PC-3 (cell line): Measurements from ENCODE around the gene OR51E1. TPM values are rescaled to one million over a fixed set of nuclear protein-coding genes. Genes with fewer than 3 reads are reported as not detected.

Source experiments
- ATAC-seq: fragments of 200-7000 bp; cut with Tn5 transposase; 2 replicates; pipeline ENCODE4 v1.9.1; 2020; ENCODE audit warnings: mild to moderate bottlenecking, moderate library complexity
- BruUV-seq: library from RNA; stranded (reverse); fragments of 400-500 nt; replicated peaks from 2 replicates; lab custom pipeline; 2021; lab: Mats Ljungman, UMichigan
- CTCF ChIA-PET: fragments of 300-600 bp; sonication (Branson Sonifier 250); formaldehyde crosslinking; loops from one replicate; lab custom pipeline; 2022; ENCODE audit warnings: antibody characterized with exemption; lab: Charles Lee
- POLR2A ChIA-PET: fragments of 300-600 bp; sonication (Branson Sonifier 250); formaldehyde crosslinking; loops from one replicate; lab custom pipeline; 2022; ENCODE audit warnings: antibody characterized with exemption; ENCODE audit not compliant: unreplicated experiment; lab: Charles Lee
- DNase-seq: peaks from one replicate; pipeline ENCODE4 v3.0.0-alpha.2; 2015
- H2AFZ ChIP-seq: fragments of 300-600 bp; sonication (generic); 2 replicates; pipeline ENCODE4 v1.6.0; 2016; ENCODE audit warnings: antibody characterized with exemption, low read length
- H3F3A ChIP-seq: fragments of 300-600 bp; sonication (generic); one replicate; pipeline ENCODE4 v1.6.0; 2017; ENCODE audit warnings: antibody characterized with exemption, low read length, control low read depth, mild to moderate bottlenecking; ENCODE audit not compliant: unreplicated experiment
- H3K27ac ChIP-seq: fragments of 300-600 bp; sonication (generic); 2 replicates; pipeline ENCODE4 v1.5.1; 2016; ENCODE audit warnings: mild to moderate bottlenecking, low read length
- H3K27me3 ChIP-seq: fragments of 300-600 bp; sonication (generic); 2 replicates; pipeline ENCODE4 v1.6.1; 2016; ENCODE audit warnings: low read length, mixed read lengths
- H3K36me3 ChIP-seq: fragments of 300-600 bp; sonication (generic); 2 replicates; pipeline ENCODE4 v1.6.1; 2016; ENCODE audit warnings: low read depth, mixed run types, low read length, mixed read lengths
- H3K4me1 ChIP-seq: fragments of 300-600 bp; sonication (generic); 2 replicates; pipeline ENCODE4 v1.5.1; 2016; ENCODE audit warnings: low read length; ENCODE audit not compliant: insufficient read depth
- H3K4me2 ChIP-seq: fragments of 300-600 bp; sonication (generic); 2 replicates; pipeline ENCODE4 v1.6.0; 2016; ENCODE audit warnings: low read length
- H3K4me3 ChIP-seq: fragments of 300-600 bp; sonication (generic); 2 replicates; pipeline ENCODE4 v1.5.1; 2016; ENCODE audit warnings: mild to moderate bottlenecking, low read length, mixed read lengths
- H3K79me2 ChIP-seq: fragments of 300-600 bp; sonication (generic); 2 replicates; pipeline ENCODE4 v1.6.1; 2017; ENCODE audit warnings: low read length, mixed read lengths
- H3K9ac ChIP-seq: fragments of 300-600 bp; sonication (generic); 2 replicates; pipeline ENCODE4 v1.6.0; 2016; ENCODE audit warnings: mild to moderate bottlenecking, low read length
- H3K9me2 ChIP-seq: fragments of 300-600 bp; sonication (generic); replicated peaks from 2 replicates; pipeline ENCODE4 v1.6.1; 2016; ENCODE audit warnings: mixed run types, low read length, mixed read lengths
- H3K9me3 ChIP-seq: fragments of 300-600 bp; sonication (generic); 2 replicates; pipeline ENCODE4 v1.6.1; 2016; ENCODE audit warnings: low read length, mixed read lengths
- H4K20me1 ChIP-seq: fragments of 300-600 bp; sonication (generic); 2 replicates; pipeline ENCODE4 v1.6.1; 2016; ENCODE audit warnings: low read length, mixed read lengths
- EZH2 ChIP-seq: fragments of 300-600 bp; sonication (generic); IDR thresholded peaks from one replicate; pipeline ENCODE4 v1.6.1; 2017; ENCODE audit warnings: antibody characterized with exemption, mild to moderate bottlenecking, low read length; ENCODE audit not compliant: unreplicated experiment
- EZH2phosphoT487 ChIP-seq: fragments of 300-600 bp; sonication (generic); IDR thresholded peaks from 2 replicates; pipeline ENCODE4 v1.6.1; 2018; ENCODE audit warnings: mild to moderate bottlenecking, antibody characterized with exemption, low read length, borderline replicate concordance
- intact Hi-C: fragments of 100-400 bp; cut with micrococcal nuclease; formaldehyde crosslinking; loops from 2 replicates; pipeline ENCODE4 v1.9.0; 2023
- total RNA-seq: library from RNA; depleted of rRNA; stranded (reverse); fragments of >200 nt; gene quantifications from 2 replicates; pipeline ENCODE4 v1.2.3, GENCODE V29; 2014
- TF ChIP-seq, protein P1 (sequence below): fragments of 300-600 bp; sonication (generic); conservative IDR thresholded peaks from 2 replicates; pipeline ENCODE4 v1.5.1; 2017; ENCODE audit warnings: antibody characterized with exemption, low read depth, mild to moderate bottlenecking, low read length

OR51E1 gene
- total RNA-seq, 1 experiment from 2014 or later, result not detected

- DNase-seq, result no peak
- intact Hi-C loops, result no loop called here
- Histone ChIP-seq H3K9ac (no peak overlapping the region), H3K4me1 (no peaks in the 10 kb centered on the region), H2AFZ (no peak overlapping the region), H3K9me2 (no peaks in the 10 kb centered on the region), H3K79me2 (no peaks in the 10 kb centered on the region), H3K4me2 (no peak overlapping the region), H4K20me1 (no peaks in the 10 kb centered on the region), H3K9me3 (no peaks in the 10 kb centered on the region), H3F3A (no peaks in the 10 kb centered on the region), H3K4me3 (no peak overlapping the region), H3K36me3 (no peaks in the 10 kb centered on the region), H3K27ac (no peak overlapping the region), H3K27me3 (no peaks in the 10 kb centered on the region; the same call in 1 of the 2 replicates)
- no peak for ATAC-seq
- ChIA-PET POLR2A (no interaction called here), CTCF (no interaction called here)
- no TSS peak for BruUV-seq
- TF ChIP-seq EZH2, result no peak
- TF ChIP-seq, protein P1, sequence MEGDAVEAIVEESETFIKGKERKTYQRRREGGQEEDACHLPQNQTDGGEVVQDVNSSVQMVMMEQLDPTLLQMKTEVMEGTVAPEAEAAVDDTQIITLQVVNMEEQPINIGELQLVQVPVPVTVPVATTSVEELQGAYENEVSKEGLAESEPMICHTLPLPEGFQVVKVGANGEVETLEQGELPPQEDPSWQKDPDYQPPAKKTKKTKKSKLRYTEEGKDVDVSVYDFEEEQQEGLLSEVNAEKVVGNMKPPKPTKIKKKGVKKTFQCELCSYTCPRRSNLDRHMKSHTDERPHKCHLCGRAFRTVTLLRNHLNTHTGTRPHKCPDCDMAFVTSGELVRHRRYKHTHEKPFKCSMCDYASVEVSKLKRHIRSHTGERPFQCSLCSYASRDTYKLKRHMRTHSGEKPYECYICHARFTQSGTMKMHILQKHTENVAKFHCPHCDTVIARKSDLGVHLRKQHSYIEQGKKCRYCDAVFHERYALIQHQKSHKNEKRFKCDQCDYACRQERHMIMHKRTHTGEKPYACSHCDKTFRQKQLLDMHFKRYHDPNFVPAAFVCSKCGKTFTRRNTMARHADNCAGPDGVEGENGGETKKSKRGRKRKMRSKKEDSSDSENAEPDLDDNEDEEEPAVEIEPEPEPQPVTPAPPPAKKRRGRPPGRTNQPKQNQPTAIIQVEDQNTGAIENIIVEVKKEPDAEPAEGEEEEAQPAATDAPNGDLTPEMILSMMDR, result no peak
- no peak for TF ChIP-seq EZH2phosphoT487
Measured at GRCh38 chr11:4654635-4655369, 11.0 kb downstream of the OR51E1 start.

GRCh38 chr11:4658629-4659445 lies 15.1 kb downstream of the OR51E1 start:
- no TSS peak for BruUV-seq
- CTCF ChIA-PET, result no interaction called here

More at GRCh38 chr11:4658629-4659445, 15.1 kb downstream of the OR51E1 start:
- H3K36me3 ChIP-seq, result no peaks in the 10 kb centered on the region
- TF ChIP-seq EZH2 (no peak), EZH2phosphoT487 (no peak)
- TF ChIP-seq, protein P1, result no peak
- no peak for ATAC-seq
- POLR2A ChIA-PET, result no interaction called here
- H3K4me1 ChIP-seq, result no peaks in the 10 kb centered on the region
- H3F3A ChIP-seq, result no peaks in the 10 kb centered on the region
- H3K9me2 ChIP-seq, result no peaks in the 10 kb centered on the region
- DNase-seq, result no peak
- intact Hi-C loops, result no loop called here
- no peaks in the 10 kb centered on the region for H3K9me3 ChIP-seq
- no peak overlapping the region for H3K9ac ChIP-seq
- H4K20me1 ChIP-seq, result no peaks in the 10 kb centered on the region
- peaks cover 9% of the 10 kb centered on the region for H3K27me3 ChIP-seq
- H3K27ac ChIP-seq, result no peak overlapping the region
- H2AFZ ChIP-seq, result no peak overlapping the region
- no peak overlapping the region for H3K4me2 ChIP-seq
- no peak overlapping the region for H3K4me3 ChIP-seq
- no peaks in the 10 kb centered on the region for H3K79me2 ChIP-seq
